ENCODE results near the gene TCF20. TPM values are rescaled to one million over a fixed set of nuclear protein-coding genes. Genes with fewer than 3 reads are reported as not detected.

Gene TCF20
- total and polyA plus RNA-seq, 12 donors, result 4.2 to 18.8 (median 14.0) TPM

DNA sequence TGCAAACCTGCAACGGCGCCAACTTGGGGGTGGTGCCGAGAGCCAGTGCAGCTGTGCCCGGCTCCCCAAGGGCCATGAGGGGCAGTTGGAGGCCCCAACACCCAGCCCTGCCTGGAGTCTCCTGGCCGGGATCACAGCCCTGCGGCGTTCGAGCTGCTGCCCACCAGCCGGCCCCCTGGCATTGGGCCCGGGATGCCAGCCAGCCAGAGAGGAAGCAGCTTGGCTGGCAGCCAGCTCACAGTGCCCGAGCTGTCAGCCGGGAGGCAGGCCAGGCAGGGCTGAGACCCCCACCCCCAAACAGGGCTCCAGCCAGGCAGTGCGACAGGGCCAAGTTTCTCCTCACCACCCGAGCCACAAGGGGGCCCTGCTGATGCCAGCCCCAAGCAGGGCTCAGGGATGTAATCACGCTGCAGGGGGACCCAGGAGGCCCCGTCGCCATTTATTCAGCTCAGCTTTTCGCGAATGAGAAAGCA lies 26.0 kb upstream of the TCF20 start:
- peak in 4 of 8 donors; percentile 16 to 64 (median 39) for ATAC-seq

DNA sequence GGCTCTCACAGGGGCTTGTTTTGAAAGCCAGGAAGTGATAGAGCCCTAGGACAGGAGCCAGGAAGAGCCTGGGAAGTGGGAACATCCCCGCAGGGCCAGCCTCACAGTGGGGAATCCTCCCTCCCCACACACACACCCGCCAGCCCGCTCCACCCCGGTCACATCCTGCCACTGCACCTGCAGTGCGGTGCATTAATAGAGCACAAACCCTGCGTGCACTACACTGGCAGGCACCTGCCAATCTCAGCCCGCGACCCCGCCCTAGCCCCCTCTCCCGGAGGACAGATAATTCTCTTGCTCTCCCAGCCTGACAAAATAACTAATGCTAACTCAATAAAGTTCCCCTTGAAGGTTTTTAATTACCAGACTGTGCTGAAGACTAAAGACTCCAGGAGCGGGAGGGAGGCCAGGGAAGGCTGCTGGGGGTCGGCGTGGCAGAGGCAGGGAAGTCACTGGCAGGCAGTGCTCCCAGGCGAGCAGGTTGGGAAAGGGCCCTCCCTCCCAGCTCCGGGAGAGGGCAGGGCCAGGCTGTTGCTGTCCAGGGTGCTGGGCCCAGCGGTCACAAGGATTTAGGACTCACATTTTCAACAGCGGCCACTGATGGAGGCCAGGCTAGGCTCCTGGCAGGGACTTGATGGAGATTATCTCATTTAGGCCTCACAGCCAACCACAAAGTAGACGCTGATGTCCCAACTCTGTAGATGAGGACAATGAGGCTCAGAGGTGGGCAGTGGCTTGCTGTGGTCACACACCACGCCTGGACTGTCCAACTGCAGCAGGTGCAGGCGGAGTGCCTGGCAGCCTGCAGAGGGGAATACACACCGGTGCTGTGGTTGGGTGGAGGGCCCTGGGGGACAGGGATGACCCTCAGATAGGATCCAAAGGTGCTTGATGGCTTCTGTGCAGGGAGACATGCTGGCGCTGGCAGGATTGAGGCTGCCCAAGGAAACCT lies 23.9 kb upstream of the TCF20 start:
- Histone ChIP-seq H3K9me3 (no peaks in the 10 kb centered on the region), H3K4me3 (no peak overlapping the region), H3K36me3 (no peaks in the 10 kb centered on the region), H3K4me1 (peaks cover 0 to 15% (median 3%) of the 10 kb centered on the region in 9 donors), H3K27ac (no peak overlapping the region), H3K27me3 (no peaks in the 10 kb centered on the region)
- intact Hi-C loops (cut with DNase I), result no loop called here
- TF ChIP-seq, protein P1, sequence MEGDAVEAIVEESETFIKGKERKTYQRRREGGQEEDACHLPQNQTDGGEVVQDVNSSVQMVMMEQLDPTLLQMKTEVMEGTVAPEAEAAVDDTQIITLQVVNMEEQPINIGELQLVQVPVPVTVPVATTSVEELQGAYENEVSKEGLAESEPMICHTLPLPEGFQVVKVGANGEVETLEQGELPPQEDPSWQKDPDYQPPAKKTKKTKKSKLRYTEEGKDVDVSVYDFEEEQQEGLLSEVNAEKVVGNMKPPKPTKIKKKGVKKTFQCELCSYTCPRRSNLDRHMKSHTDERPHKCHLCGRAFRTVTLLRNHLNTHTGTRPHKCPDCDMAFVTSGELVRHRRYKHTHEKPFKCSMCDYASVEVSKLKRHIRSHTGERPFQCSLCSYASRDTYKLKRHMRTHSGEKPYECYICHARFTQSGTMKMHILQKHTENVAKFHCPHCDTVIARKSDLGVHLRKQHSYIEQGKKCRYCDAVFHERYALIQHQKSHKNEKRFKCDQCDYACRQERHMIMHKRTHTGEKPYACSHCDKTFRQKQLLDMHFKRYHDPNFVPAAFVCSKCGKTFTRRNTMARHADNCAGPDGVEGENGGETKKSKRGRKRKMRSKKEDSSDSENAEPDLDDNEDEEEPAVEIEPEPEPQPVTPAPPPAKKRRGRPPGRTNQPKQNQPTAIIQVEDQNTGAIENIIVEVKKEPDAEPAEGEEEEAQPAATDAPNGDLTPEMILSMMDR (IDR thresholded peaks at IDR 0.05), result no peak
- peak; percentile 60 to 65 for DNase-seq
- WGBS, 2 donors, result 26 to 32% methylated on average over 22 of the region's 22 CpGs
- ATAC-seq, result peak; percentile 58 to 81 (median 70)

More for the DNA sequence above, 26.0 kb upstream of the TCF20 start:
- no peaks in the 10 kb centered on the region for H3K36me3 ChIP-seq
- H3K27me3 ChIP-seq, result peaks cover 0 to 14% (median 0%) of the 10 kb centered on the region in 7 donors
- H3K27ac ChIP-seq, result no peak overlapping the region
- no peak overlapping the region for H3K4me3 ChIP-seq
- peaks cover 0 to 35% (median 8%) of the 10 kb centered on the region in 9 donors for H3K4me1 ChIP-seq
- 33 to 42% methylated on average over 19 of the region's 19 CpGs for WGBS, 2 donors
- TF ChIP-seq, protein P1 (IDR thresholded peaks at IDR 0.05), result peak in 5 of 9 donors; percentile 16 to 43 (median 18)
- intact Hi-C loops (cut with DNase I), result no loop called here
- peak; percentile 38 to 47 for DNase-seq
- no peaks in the 10 kb centered on the region for H3K9me3 ChIP-seq

GRCh38 chr22:42292732-42293520 lies 22.5 kb upstream of the TCF20 start:
- H3K27ac ChIP-seq, result no peak overlapping the region
- peaks cover 0 to 15% (median 3%) of the 10 kb centered on the region in 9 donors for H3K4me1 ChIP-seq
- ATAC-seq, result no peak
- H3K27me3 ChIP-seq, result no peaks in the 10 kb centered on the region
- no peak for DNase-seq
- TF ChIP-seq, protein P1 (IDR thresholded peaks at IDR 0.05), result no peak
- intact Hi-C loops (cut with DNase I), result no loop called here
- no peaks in the 10 kb centered on the region for H3K9me3 ChIP-seq
- H3K36me3 ChIP-seq, result no peaks in the 10 kb centered on the region
- 81 to 85% methylated on average over 12 of the region's 12 CpGs for WGBS, 2 donors
- no peak overlapping the region for H3K4me3 ChIP-seq

GRCh38 chr22:42291287-42291686 lies 20.8 kb upstream of the TCF20 start:
- Histone ChIP-seq H3K27me3 (peaks cover 0 to 3% (median 0%) of the 10 kb centered on the region in 7 donors), H3K27ac (no peak overlapping the region), H3K9me3 (no peaks in the 10 kb centered on the region), H3K4me1 (peaks cover 0 to 7% (median 0%) of the 10 kb centered on the region in 9 donors), H3K4me3 (no peak overlapping the region), H3K36me3 (no peaks in the 10 kb centered on the region)
- DNase-seq, result no peak
- ATAC-seq, result no peak
- WGBS, 2 donors, result 91 to 94% methylated on average over 6 of the region's 6 CpGs
- TF ChIP-seq, protein P1 (IDR thresholded peaks at IDR 0.05), result no peak
- intact Hi-C loops (cut with DNase I), result no loop called here
